ENCODE measurements around the gene IGF2R.

Gene IGF2R

DNA sequence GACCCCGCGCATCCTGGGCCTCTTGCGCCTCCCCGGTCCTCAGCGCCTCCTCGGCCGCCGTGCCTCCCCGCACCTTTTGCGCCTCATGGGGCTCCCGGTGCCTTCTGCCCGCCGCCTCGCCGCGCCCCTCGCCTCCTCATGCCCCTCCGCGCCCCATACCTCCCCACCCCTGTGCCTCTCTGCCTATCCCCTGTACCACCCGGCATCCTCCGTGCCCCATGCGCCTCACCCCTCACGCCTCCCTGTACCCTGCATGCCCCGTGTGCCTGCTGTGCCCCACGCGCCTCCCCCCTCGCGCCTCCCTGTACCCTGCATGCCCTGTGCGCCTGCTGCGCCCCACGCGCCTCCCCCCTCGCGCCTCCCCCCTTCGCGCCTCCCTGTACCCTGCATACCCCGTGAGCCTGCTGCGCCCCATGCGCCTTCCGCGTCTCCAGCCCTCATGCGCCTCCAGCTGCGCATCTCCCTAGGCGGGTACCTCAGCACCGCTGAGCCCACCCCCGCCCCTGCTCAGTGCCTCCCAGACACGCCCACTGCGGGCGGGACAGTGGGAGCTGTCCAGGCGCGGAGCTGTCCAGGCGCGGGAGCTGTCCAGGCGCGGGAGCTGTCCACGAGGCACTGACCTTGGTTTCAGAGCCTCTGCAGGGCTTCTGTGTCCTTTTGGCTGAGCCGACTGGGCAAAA, 37.1 kb downstream of the IGF2R start:
- no peaks in the 10 kb centered on the region for H3K27me3 ChIP-seq (ENCODE audit: control insufficient read depth, insufficient read depth, low read length)
- no peak overlapping the region for H3K9ac ChIP-seq (ENCODE audit: low read length)
- no peak overlapping the region for H3K4me3 ChIP-seq (ENCODE audit: low read length)
- H3K9me3 ChIP-seq (ENCODE audit: control insufficient read depth, low read length), result no peaks in the 10 kb centered on the region
- H3K36me3 ChIP-seq (ENCODE audit: control insufficient read depth, insufficient read depth, low read length), result no peaks in the 10 kb centered on the region
- H3K4me1 ChIP-seq (ENCODE audit: control insufficient read depth, insufficient read depth, low read length), result no peaks in the 10 kb centered on the region

DNA sequence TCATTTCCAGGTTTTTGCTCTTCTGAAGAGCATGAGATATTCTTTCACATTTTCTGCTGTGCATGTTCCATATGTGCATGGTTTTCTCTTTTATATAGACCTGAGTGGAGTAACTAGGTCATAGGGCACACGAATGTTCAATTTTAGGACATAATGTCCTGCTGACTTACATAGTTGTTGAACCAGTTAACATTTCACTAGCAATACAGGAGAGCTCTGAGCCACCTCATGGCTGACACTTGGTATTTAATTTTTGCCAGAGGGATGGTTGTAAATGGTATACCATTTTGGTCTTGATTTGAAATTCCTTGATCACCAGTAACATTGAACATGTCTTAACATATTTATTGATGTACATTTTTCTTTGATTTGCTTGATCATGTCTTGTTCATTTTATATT, 38.3 kb downstream of the IGF2R start:
- no peaks in the 10 kb centered on the region for H3K4me1 ChIP-seq (ENCODE audit: control insufficient read depth, insufficient read depth, low read length)
- no peaks in the 10 kb centered on the region for H3K36me3 ChIP-seq (ENCODE audit: control insufficient read depth, insufficient read depth, low read length)
- no peak overlapping the region for H3K9ac ChIP-seq (ENCODE audit: low read length)
- H3K4me3 ChIP-seq (ENCODE audit: low read length), result no peak overlapping the region
- no peaks in the 10 kb centered on the region for H3K27me3 ChIP-seq (ENCODE audit: control insufficient read depth, insufficient read depth, low read length)
- H3K9me3 ChIP-seq (ENCODE audit: control insufficient read depth, low read length), result no peaks in the 10 kb centered on the region

DNA sequence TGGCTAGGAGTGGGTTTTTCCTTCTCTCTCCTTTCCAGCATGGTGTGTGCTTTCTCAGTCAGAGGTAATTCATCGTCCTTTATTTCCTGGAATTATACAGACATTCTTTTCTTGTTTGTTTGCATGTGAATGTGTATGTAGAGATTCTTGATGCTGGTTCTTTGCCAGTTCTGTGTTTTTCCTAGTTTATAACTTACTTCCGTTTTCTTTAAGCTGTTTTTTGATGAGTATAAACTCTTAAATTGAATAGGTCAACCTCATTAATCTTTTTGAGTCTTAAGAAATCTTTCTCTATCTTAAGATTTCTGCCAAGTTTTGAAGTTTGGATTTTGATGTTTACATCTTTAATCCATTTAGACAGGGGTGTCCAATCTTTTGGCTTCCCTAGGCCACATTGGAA, 38.7 kb downstream of the IGF2R start:
- Histone ChIP-seq H3K36me3 (ENCODE audit: control insufficient read depth, insufficient read depth, low read length) (no peaks in the 10 kb centered on the region), H3K27me3 (ENCODE audit: control insufficient read depth, insufficient read depth, low read length) (no peaks in the 10 kb centered on the region), H3K4me3 (ENCODE audit: low read length) (no peak overlapping the region), H3K4me1 (ENCODE audit: control insufficient read depth, insufficient read depth, low read length) (no peaks in the 10 kb centered on the region), H3K9ac (ENCODE audit: low read length) (no peak overlapping the region), H3K9me3 (ENCODE audit: control insufficient read depth, low read length) (no peaks in the 10 kb centered on the region)

DNA sequence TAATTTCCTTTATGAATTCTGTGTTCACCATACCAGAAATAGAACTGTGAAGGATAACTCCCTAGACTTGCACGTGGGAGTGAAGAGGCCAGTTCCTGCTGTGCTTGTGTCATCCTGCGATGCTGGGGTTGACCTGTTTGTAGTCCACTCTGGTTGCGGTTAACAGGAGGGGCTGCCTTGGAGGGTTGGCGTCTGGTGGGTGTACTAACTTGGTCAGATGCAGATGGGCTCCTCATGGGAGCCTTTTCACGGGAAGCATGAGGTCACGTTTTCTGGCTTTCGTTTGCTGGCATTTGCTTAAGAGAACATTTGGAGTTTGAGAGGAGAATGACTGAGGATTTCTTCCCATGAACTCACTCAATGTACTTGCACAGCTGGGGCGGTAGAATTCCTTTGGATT, 41.2 kb downstream of the IGF2R start:
- no peaks in the 10 kb centered on the region for H3K9me3 ChIP-seq (ENCODE audit: control insufficient read depth, low read length)
- no peak overlapping the region for H3K4me3 ChIP-seq (ENCODE audit: low read length)
- no peak overlapping the region for H3K9ac ChIP-seq (ENCODE audit: low read length)
- H3K4me1 ChIP-seq (ENCODE audit: control insufficient read depth, insufficient read depth, low read length), result peaks cover 6% of the 10 kb centered on the region
- no peaks in the 10 kb centered on the region for H3K27me3 ChIP-seq (ENCODE audit: control insufficient read depth, insufficient read depth, low read length)
- H3K36me3 ChIP-seq (ENCODE audit: control insufficient read depth, insufficient read depth, low read length), result no peaks in the 10 kb centered on the region

DNA sequence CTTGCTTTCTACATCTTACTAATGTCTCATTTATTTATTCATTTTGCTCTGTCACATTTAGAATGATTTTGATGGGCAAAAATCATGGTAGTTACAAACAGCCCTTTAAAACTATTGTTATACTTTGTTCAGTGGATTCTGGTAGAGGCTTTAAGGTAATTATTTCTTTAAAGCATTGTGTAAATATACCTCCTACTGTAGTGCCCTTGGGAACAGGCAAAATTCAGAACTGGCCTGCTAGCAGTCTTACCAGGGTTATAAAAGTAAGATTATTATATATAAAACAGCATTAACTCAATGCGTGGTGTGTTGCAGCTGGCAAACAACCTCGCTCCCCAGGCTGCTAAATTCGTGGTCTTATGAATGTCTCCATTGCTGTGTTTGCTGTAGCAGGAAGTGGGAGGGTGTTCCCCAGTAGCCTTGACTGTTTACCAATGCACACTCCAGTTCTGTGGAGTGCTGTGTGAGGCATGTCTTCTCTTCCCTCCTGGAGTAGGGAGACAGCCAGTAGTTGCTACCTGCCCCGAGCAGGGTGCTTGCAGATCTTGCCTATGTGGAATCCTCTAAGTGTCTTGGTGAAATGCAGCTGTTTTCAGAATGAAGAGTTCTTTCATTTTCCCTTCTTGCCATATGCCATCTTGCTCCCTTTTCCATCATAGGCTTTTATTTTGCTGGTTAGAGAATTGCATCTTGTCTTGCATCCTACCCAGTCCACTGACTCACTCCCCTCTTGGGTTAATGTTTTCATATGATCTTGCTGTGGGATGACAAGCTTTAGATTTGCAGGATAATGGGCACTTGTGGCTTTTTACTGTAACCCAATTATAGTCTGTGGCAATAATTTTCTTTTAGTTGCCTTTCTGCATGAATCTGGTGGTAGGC, 45.3 kb downstream of the IGF2R start:
- Histone ChIP-seq H3K4me1 (ENCODE audit: control insufficient read depth, insufficient read depth, low read length) (peaks cover 6% of the 10 kb centered on the region), H3K36me3 (ENCODE audit: control insufficient read depth, insufficient read depth, low read length) (no peaks in the 10 kb centered on the region), H3K27me3 (ENCODE audit: control insufficient read depth, insufficient read depth, low read length) (no peaks in the 10 kb centered on the region), H3K9me3 (ENCODE audit: control insufficient read depth, low read length) (no peaks in the 10 kb centered on the region), H3K9ac (ENCODE audit: low read length) (no peak overlapping the region), H3K4me3 (ENCODE audit: low read length) (no peak overlapping the region)

DNA sequence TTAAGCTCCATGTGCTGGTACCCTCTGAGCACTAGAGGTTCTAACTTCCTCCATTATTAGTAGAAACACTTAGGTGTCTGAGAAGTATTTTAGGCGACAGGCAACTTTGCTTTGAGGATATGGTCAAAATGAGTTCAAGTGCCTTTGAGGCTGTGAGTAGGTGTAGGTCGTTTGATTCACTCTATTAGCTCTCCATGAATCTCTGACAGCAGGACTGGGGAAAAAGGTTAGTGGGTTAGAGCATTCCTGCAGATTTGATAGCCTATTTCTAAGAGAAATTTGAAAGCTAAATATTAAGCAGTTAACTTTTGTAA, 45.9 kb downstream of the IGF2R start:
- H3K9me3 ChIP-seq (ENCODE audit: control insufficient read depth, low read length), result no peaks in the 10 kb centered on the region
- H3K36me3 ChIP-seq (ENCODE audit: control insufficient read depth, insufficient read depth, low read length), result no peaks in the 10 kb centered on the region
- no peak overlapping the region for H3K4me3 ChIP-seq (ENCODE audit: low read length)
- no peak overlapping the region for H3K9ac ChIP-seq (ENCODE audit: low read length)
- peaks cover 6% of the 10 kb centered on the region for H3K4me1 ChIP-seq (ENCODE audit: control insufficient read depth, insufficient read depth, low read length)
- no peaks in the 10 kb centered on the region for H3K27me3 ChIP-seq (ENCODE audit: control insufficient read depth, insufficient read depth, low read length)

DNA sequence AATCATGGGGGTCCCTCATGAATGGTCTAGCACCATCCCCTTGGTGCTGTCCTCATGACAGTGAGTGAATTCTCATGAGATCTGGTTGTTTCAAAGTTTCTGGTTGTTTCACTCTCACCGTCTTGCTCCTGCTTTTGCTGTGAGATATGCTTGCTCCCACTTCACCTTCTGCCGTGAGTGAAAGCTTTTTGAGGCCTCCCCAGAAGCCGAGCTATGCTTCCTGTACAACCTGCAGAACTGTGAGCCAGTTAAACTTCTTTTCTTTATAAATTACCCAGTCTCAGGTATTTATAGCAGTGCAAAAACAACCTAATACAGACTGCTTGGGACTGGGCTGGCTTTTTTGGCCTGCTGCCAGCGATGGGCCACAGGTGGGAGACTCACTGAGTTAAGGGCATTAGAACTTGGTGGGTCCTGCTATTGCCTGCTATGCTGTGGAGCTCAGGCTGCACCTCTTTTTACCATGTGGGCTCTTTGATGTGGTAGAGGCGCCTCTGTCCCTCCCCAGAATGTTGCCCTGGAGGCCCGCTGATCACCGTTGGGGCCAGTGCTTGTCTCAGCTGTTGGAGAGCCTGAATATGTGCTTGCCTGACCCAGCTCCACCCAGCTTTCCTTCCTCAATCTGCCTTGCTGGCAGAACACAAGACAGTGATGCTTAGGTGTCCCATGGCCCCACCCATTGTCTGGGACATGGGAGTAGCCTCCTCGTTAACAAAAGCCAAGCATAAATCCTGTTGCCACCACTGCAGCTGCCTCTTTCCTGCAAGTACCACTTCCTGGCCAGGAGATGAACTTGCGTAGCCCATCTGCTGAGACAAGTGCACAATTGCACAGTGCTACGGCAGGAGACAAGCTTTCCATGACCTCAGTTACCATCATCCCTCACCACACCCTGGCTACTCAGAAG, 47.1 kb downstream of the IGF2R start:
- Histone ChIP-seq H3K4me3 (ENCODE audit: low read length) (no peak overlapping the region), H3K9ac (ENCODE audit: low read length) (no peak overlapping the region), H3K27me3 (ENCODE audit: control insufficient read depth, insufficient read depth, low read length) (no peaks in the 10 kb centered on the region), H3K9me3 (ENCODE audit: control insufficient read depth, low read length) (no peaks in the 10 kb centered on the region), H3K4me1 (ENCODE audit: control insufficient read depth, insufficient read depth, low read length) (peaks cover 6% of the 10 kb centered on the region), H3K36me3 (ENCODE audit: control insufficient read depth, insufficient read depth, low read length) (no peaks in the 10 kb centered on the region)

DNA sequence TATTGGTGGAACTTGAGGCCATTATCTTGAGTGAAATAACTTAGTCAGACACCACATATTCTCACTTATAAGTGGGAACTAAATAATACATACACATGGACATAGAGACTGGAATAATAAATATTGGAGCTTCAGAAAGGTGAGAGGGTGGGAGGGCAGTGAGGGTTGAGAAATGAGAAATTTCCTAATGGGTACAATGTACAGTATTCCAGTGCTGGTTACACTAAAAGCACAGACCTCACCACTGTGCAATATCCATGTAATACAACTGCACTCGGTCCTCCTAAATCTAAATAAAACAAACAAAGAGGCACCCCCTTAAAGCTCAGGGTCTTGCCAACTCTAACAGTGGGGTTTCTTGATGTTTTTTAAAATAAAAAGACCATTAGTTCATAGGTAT, 53.2 kb downstream of the IGF2R start:
- Histone ChIP-seq H3K9me3 (ENCODE audit: control insufficient read depth, low read length) (no peaks in the 10 kb centered on the region), H3K36me3 (ENCODE audit: control insufficient read depth, insufficient read depth, low read length) (peaks cover 5% of the 10 kb centered on the region), H3K9ac (ENCODE audit: low read length) (no peak overlapping the region), H3K4me3 (ENCODE audit: low read length) (no peak overlapping the region), H3K4me1 (ENCODE audit: control insufficient read depth, insufficient read depth, low read length) (no peaks in the 10 kb centered on the region), H3K27me3 (ENCODE audit: control insufficient read depth, insufficient read depth, low read length) (no peaks in the 10 kb centered on the region)

DNA sequence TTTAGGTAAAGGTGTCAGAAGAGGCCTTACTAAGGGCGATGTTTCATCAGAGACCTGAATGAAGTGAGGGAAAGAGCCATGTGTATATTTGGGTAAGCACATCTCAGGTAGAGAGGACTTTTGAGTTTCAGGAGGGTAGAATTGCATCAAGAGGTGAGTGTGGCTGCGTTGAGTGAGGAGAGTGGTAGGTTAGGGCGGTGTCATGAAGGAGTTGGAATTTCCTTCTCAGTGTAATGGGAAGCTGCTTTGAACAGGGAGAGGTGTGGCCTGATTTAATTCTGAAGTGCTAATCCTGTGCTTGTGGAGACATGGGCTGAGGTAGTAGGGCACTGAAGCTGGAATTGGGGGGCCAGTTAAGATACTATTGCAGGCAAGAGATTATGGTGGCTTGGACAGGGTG, 53.9 kb downstream of the IGF2R start:
- Histone ChIP-seq H3K4me1 (ENCODE audit: control insufficient read depth, insufficient read depth, low read length) (no peaks in the 10 kb centered on the region), H3K9me3 (ENCODE audit: control insufficient read depth, low read length) (no peaks in the 10 kb centered on the region), H3K27me3 (ENCODE audit: control insufficient read depth, insufficient read depth, low read length) (no peaks in the 10 kb centered on the region), H3K36me3 (ENCODE audit: control insufficient read depth, insufficient read depth, low read length) (peaks cover 5% of the 10 kb centered on the region), H3K4me3 (ENCODE audit: low read length) (no peak overlapping the region), H3K9ac (ENCODE audit: low read length) (no peak overlapping the region)

DNA sequence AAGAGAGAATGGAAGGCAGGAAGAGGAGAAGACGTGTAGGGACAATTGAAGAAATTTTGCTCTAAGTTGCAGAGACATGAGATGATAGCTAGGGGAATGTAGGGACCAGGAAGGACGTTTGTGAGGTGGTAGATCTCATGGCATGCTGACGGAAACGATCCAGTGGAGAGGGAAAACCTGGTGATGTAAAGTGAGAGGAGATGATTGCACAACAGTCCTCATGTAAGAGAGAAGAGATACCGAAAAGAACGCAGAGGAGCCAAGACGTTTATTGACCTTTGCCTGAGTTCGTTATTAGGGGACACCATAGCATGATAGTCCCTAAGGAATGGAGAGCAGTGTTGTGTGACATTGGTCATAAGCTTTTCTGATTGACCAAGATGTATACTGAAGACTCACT, 55.3 kb downstream of the IGF2R start:
- Histone ChIP-seq H3K4me1 (ENCODE audit: control insufficient read depth, insufficient read depth, low read length) (no peaks in the 10 kb centered on the region), H3K9me3 (ENCODE audit: control insufficient read depth, low read length) (no peaks in the 10 kb centered on the region), H3K36me3 (ENCODE audit: control insufficient read depth, insufficient read depth, low read length) (peaks cover 5% of the 10 kb centered on the region), H3K4me3 (ENCODE audit: low read length) (no peak overlapping the region), H3K9ac (ENCODE audit: low read length) (no peak overlapping the region), H3K27me3 (ENCODE audit: control insufficient read depth, insufficient read depth, low read length) (no peaks in the 10 kb centered on the region)

DNA sequence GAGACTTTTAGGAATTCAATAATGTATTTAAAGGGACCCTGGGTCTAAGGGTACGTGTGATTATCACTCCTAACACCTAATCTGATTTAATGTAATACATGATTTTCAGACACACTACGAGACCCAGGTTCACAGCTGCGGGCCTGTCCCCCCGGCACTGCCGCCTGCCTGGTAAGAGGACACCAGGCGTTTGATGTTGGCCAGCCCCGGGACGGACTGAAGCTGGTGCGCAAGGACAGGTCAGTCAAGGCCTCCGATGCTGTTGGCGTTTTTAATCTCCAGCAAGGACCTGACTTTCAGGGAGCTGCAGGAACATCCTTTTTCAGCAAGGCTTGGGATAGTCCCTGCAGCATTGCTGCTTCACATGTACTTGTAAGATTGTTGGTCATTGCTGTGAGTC, 58.2 kb downstream of the IGF2R start:
- Histone ChIP-seq H3K9me3 (ENCODE audit: control insufficient read depth, low read length) (no peaks in the 10 kb centered on the region), H3K9ac (ENCODE audit: low read length) (no peak overlapping the region), H3K4me3 (ENCODE audit: low read length) (no peak overlapping the region), H3K4me1 (ENCODE audit: control insufficient read depth, insufficient read depth, low read length) (no peaks in the 10 kb centered on the region), H3K27me3 (ENCODE audit: control insufficient read depth, insufficient read depth, low read length) (no peaks in the 10 kb centered on the region), H3K36me3 (ENCODE audit: control insufficient read depth, insufficient read depth, low read length) (peaks cover 5% of the 10 kb centered on the region)

DNA sequence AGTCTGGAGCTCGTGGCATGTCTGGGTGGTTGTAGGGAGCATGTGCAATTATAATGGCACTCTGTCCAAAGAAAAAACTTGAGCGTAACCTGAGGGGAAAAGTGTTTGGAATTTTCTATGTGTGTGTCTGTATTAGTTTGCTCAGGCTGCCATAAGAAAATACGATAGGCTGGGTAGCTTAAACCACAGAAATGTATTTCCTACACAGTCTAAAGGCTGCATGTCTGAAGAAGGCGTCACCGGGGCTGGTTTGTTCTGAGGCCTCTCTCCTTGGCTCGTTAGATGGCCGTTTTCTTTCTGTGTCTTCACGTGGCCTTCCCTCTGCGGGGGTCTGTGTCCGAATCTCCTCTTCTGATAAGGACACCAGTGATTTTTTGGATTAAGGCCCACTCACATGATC, 59.0 kb downstream of the IGF2R start:
- Histone ChIP-seq H3K9ac (ENCODE audit: low read length) (no peak overlapping the region), H3K36me3 (ENCODE audit: control insufficient read depth, insufficient read depth, low read length) (peaks cover 10% of the 10 kb centered on the region), H3K4me1 (ENCODE audit: control insufficient read depth, insufficient read depth, low read length) (no peaks in the 10 kb centered on the region), H3K27me3 (ENCODE audit: control insufficient read depth, insufficient read depth, low read length) (no peaks in the 10 kb centered on the region), H3K4me3 (ENCODE audit: low read length) (no peak overlapping the region), H3K9me3 (ENCODE audit: control insufficient read depth, low read length) (no peaks in the 10 kb centered on the region)

Measured in mucosa of stomach (tissue), 1 donor.